Mammary epithelial cell (primary cell): ENCODE results near the gene DZANK1.

Experiments used
- EZH2 ChIP-seq: IDR thresholded peaks from 2 replicates; pipeline ENCODE4 v1.6.1; 2012; ENCODE audit warnings: low read length, inconsistent platforms, borderline replicate concordance
- TF ChIP-seq, protein P1 (sequence below), 2 donors: IDR thresholded peaks in 1 of 2; conservative IDR thresholded peaks in 1 of 2; 2 replicates each; pipeline ENCODE4 v1.5.1; 2011 to 2012; ENCODE audit warnings: inconsistent platforms in 2 of 2, low read length in 2 of 2, mild to moderate bottlenecking in 2 of 2, control low read depth in 1 of 2, low read depth in 1 of 2; ENCODE audit not compliant: insufficient read depth in 1 of 2; ENCODE audit errors: extremely low read depth in 1 of 2

DNA sequence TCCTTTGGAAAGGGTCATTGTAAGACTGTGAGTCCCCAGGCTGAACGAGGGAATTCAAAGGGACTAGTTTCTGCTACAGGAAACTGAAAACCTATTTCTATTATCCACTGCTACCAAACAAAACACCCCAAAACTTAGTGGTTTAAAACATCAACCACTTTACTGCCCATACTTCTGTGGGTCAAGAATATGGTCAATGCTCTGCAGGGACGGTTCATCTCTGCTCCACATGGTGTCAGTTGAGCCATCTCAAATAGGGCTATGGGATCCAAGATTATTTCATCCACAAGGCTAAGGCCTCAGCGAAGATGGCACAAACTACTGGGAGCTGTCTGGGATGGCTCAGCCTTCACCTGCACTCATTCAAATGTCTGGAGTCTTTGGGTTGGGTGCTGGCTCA lies 65.5 kb downstream of the DZANK1 start:
- TF ChIP-seq EZH2, result no peak
- TF ChIP-seq, protein P1, sequence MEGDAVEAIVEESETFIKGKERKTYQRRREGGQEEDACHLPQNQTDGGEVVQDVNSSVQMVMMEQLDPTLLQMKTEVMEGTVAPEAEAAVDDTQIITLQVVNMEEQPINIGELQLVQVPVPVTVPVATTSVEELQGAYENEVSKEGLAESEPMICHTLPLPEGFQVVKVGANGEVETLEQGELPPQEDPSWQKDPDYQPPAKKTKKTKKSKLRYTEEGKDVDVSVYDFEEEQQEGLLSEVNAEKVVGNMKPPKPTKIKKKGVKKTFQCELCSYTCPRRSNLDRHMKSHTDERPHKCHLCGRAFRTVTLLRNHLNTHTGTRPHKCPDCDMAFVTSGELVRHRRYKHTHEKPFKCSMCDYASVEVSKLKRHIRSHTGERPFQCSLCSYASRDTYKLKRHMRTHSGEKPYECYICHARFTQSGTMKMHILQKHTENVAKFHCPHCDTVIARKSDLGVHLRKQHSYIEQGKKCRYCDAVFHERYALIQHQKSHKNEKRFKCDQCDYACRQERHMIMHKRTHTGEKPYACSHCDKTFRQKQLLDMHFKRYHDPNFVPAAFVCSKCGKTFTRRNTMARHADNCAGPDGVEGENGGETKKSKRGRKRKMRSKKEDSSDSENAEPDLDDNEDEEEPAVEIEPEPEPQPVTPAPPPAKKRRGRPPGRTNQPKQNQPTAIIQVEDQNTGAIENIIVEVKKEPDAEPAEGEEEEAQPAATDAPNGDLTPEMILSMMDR (conservative IDR thresholded peaks at IDR 0.05 in 1 of 2, IDR thresholded peaks at IDR 0.05 in 1 of 2; ENCODE audit: extremely low read depth in 1 of 2, insufficient read depth in 1 of 2, low read depth in 1 of 2, low read length in 2 of 2), result no peak
